OCI-M1 (cell line): ENCODE data around the gene MRGPRE.

Experiments used
- DNase-seq: peaks from one replicate; lab custom pipeline; 2025; lab: John Stamatoyannopoulos, UW

The MRGPRE gene

GRCh38 chr11:3213659-3214419 is 18.4 kb downstream of the MRGPRE start:
- no peak for DNase-seq

- DNase-seq: no peak
These were observed 23.9 kb downstream of the MRGPRE start for GRCh38 chr11:3208272-3208671.

DNA sequence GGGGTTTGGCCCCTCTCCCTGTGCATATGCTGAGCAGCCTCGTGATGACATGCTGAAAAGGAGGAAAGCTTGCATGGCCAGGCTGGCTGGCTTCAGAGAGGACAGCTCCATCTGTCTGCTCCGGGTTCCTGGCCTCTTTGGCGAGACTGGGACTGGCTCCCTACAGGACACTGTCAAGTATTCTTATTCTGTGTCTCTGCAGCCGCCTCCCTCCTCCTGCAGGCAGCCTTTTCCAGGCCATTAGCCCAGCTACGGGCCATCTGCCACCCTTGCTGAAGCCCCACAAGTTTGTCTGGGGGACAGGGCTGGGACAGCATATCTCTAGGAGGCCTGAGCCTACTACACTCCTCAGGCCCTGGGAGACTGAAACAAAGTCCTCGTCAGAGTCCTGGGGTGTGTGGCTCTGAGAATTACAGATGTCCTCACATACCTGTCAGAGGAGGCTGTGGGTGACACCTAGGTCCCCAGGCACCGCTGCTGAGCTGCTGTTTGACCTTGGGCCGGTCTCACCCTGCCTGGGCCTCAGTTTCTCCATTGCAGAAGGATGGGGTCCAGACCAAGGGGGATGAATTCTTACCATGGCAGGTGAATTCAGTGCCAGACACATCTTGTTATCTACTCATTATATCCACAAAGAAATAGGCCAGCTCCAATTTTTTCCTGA is 24.6 kb downstream of the MRGPRE start:
- DNase-seq: no peak

- no peak for DNase-seq
These were observed 25.4 kb downstream of the MRGPRE start for GRCh38 chr11:3206922-3207204.

DNA sequence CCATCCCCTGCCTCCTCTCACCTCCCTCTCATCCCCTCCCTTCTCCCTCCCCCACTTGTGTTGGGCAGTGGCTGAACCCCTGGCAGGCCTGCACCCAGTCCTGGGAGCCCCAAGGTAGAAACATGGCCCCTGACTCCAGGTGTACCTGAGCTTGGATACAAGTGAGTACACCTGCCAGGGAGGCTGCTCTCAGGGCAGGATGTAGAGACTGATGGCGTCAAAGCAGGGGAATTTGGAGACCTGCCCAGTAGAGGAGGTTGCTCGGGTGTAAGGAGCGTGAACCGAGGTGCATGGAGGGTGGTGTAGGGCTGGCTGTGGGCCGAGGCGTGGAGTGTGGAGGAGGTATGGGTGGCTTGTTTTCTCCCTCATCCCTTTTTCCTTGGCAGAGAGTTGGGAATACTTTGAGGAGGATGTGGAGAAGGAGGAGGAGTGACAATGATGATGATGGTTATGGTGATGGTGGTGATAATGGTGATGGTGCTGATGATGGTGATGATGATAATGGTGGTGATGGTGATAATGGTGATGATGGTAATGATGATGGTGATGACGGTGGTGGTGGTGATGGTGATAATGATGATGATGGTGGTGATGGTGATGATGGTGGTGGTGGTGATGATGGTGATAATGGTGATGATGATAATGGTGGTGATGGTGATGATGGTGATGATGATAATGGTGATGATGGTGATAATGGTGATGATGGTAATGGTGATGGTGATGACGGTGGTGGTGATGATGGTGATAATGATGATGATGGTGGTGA is 25.9 kb downstream of the MRGPRE start:
- no peak for DNase-seq

DNA sequence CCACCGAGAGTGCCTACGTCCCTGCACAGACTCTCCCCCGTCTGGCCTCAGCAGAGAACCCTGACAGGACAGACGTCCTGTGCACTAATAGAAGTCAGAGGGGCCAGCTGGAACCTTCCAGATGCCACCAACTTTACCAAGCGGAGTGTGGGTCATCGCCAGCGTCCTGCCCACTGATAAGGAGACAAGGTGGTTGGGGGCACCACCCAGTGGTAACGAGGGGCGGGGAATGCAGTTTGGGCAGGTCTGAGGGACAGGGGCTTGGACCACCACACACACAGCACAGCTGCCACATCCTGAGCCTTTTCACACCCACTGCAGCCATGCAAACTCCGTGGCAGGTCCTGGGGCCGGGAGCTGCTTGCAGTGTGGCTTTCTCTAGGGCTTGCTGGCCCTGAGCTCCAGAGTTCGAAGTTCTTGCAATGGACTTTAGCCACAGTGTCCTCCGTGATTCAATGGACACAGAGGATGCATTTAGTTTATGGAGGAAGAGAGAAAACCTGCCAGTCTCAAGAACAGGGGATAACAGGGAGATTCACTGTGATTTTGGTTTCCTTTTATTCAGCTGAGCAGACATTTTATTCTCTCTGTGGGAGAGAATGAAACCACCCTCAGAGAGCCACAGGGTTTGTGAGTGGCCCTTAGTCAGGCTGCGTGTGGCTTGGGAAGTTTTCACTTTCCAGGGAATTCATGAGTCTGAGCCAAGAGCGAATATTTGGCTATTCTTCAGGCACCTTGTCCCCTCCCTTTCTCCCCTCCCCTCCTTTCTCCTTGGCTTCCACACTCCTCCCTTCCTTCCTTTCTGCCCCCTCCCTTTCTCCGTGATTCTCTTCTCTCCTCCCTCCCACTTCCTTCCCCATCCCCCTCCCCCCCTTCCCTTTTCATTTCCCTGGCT is 26.7 kb downstream of the MRGPRE start:
- no peak for DNase-seq

DNA sequence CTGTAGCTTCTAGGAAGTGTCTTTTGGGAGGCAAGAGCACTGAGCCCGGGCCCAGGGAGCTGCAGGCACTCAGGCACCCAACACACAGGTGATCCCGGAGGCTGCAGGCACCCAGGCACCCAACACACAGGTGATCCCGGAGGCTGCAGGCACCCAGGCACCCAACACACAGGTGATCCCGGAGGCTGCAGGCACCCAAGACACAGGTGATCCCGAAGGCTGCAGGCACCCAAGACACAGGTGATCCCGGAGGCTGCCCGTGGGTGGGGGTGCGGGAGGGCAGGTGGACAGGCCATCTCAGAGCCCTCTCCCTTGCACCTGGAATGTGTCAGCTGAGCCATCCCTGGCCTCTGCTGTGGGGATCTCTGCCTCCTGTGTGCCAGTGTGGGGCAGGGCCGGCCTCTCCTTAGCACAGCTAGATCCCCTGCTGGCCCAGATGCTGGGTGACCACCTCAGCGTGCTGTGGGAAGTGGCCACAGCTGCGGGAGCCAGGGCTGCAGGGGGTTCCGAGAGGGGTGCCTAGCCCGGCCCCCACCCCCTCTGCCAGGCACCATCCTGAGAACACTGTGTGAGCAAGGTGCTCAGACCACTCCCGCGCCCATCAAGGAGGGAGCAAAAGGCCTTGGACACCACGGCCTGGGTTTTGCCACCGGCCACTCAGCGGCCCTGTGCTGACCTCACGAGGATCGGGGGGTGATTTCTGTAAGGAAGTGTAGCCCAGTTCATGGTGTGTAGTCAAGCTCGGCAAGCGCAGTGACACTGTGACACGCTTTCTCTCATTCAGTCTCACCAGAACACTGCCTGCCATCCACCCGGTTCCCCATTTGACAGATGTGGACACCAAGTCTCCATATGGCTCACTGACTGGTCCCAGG is 27.8 kb downstream of the MRGPRE start:
- no peak for DNase-seq

DNA sequence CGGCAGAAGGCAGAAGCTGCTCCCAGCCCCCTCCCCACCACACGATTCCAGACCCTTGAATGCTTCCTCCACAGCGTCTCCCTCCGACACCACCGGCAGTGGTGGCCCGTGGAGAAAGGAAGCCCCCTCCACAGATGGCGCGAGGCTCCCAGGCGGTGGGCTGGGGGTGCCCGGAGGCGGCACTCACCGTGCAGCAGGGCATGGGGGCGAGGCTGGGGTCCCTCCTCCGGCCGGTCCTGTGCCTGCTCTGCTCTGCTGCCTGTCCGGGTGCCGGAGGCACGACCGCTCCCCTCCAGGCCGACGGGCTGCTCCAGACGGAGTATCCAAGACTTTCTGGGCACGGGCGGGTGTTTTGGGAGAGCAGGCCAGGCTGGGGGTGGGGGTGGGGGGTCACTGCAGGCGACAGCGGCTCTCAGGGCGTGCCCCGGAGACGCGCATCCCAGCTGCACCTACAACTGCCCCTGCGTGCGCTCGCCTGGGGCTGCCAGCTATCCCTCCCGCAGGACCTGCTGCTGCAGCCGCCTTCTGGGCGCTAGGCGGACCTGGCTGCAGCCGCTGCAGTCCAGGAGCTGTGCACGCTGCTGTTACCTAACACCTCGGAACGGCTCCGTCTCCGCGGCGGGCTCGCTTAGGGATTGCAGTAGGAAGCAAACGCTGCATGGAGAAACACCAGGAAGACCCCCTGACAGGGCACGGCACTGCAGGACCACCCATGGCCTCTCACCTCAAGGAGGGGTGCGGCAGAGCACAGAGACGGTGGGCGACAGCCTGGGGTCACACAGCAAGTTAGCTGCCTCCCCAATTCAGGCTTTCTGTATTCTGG is 28.8 kb downstream of the MRGPRE start:
- no peak for DNase-seq

GRCh38 chr11:3202759-3203158 is 29.5 kb downstream of the MRGPRE start:
- no peak for DNase-seq

DNA sequence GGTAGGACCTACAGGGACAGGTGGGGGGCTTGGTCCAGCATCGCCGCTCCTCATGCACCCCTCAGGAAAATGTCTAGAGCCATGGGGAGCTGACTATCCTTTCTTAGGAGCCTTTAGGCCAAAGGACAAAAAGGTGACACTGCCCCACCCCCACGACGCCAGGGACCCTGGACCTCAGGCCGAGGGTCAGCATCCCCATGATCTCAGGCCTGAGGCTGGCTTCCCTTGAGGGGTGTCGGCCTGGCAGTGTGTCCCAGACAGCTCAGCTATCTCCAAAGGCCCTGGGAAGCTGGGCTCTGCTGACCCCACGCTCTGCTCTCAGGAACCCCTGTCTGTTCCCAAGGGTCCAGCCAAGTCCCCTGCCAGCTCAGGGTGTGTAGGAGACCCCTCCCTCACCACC is 29.9 kb downstream of the MRGPRE start:
- DNase-seq: no peak

DNA sequence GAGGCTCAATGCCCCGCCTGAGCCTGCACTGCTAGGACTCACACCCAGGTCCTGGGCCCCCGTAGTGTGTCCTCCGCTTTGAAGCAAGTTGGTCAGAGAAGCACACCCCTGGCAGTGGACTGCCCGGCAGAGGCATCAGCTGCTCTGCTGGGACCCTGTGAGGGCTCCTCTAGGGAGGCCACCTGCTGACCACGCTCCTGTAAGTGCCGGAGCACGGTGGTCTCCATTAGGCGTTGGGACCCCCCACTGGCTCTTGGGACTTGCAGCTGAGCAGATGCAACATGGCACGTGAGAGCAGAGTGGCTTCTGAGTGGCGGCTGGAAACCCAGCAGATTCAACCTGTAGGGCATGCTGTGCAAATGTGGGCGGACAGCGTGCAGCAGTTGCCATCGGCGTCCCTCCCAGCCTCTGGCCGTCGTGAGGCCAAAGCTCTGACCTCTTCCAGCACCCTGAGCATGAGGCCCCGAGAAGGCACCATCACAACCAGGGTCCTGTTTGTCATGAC is 30.5 kb downstream of the MRGPRE start:
- no peak for DNase-seq

- no peak for DNase-seq
These were observed 31.1 kb downstream of the MRGPRE start for GRCh38 chr11:3201112-3201581.

DNA sequence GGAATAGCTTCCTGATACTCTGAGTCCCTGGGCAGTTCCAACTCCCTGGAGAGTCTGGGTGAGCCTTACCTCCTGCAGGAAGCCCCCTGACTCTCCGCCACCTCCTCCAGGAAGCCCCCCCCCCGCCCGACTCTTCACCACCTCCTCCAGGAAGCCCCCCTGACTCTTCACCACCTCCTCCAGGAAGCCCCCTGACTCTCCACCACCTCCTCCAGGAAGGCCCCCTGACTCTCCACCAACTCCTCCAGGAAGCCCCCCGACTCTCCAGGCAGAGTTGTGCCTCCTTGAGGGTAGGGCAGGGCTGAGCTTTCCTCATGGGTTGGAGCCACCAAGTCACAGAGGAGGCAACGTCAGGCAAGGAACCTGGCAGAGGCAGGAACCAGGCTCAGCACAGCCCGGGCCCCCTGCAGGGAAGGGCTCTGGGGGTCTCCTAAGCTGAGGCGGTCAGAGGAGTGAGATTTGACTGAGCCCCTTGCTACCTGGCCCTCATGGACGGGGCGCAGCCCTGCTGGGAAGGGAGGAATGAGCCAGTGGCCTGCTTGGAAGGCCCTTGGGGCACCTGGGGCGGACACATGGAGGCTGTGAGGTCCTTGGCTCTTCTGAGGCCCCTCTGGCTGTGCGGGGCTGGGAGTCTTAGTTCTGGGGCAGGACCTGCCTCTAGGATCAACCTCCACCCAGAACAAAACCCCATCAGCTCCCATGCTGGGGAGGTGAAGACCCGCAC is 31.7 kb downstream of the MRGPRE start:
- DNase-seq: no peak

- no peak for DNase-seq
These were observed 32.5 kb downstream of the MRGPRE start for GRCh38 chr11:3199537-3200295.

- no peak for DNase-seq
These were observed 33.4 kb downstream of the MRGPRE start for GRCh38 chr11:3198815-3199214.

DNA sequence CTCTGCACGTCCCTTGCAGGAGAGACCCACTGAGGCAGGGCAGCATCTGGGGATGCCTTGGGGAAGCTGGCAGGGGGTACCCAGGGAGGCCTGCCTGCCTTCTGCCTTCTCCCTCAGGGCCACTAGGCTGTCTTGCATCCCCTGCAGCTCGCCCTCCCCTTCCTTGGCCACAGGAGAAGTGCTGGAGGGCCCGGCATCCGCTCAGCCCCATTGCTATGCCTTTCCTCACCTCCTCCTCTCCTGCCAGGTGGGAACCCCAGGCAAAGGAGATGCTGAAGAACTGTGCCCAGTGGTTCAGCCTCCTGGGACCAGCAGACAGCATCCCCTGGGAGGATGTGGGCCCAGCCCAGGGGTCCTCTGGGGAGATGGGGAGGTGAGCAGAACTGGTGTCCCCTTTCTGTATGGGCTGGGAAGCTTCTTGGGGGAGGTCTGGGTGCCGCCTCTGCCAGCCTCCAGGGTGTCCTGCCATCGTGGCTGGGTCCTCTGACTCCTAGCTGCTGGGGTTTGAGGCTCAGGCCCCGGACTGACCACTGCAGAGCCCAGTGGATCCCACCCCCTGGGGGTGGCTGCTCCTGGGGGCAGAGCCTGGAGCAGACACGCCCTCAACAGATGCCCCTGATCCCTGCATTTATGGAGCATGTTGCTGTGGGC is 34.2 kb downstream of the MRGPRE start:
- no peak for DNase-seq

GRCh38 chr11:3197044-3197695 is 35.0 kb downstream of the MRGPRE start:
- DNase-seq: no peak
